OCI-LY7 (cell line): Measurements from ENCODE around the gene LAMA2.

Experiments used
- EZH2phosphoT487 ChIP-seq: fragments of 200-600 bp; sonication (generic); IDR thresholded peaks from 2 replicates; pipeline ENCODE4 v1.6.1; 2018; ENCODE audit warnings: low read depth, borderline replicate concordance, mild to moderate bottlenecking, mixed run types, antibody characterized with exemption, low read length, moderate library complexity, mixed read lengths
- TF ChIP-seq, protein P1 (sequence below): fragments of 200-600 bp; sonication (generic); conservative IDR thresholded peaks from 2 replicates; pipeline ENCODE4 v1.5.1; 2014; ENCODE audit warnings: mild to moderate bottlenecking, antibody characterized with exemption, low read length, moderate library complexity, mixed read lengths

DNA sequence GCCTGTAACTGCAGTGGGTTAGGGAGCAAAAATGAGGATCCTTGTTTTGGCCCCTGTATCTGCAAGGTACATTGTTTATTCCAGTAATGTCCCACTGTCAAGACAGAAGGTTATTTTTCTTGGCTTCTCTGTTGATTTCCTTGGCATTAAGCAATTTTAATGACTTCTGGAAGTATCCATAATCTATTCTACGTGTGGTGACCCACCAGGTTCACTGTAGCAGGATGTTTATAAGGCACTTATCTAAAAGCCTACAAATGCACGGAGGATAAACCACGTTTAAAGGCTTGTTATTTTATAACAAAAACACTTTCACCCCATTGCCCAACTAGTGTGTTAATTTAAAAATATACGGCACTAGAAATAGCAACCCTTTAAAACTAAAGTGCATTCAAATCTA lies 294.9 kb downstream of the LAMA2 start:
- TF ChIP-seq, protein P1, sequence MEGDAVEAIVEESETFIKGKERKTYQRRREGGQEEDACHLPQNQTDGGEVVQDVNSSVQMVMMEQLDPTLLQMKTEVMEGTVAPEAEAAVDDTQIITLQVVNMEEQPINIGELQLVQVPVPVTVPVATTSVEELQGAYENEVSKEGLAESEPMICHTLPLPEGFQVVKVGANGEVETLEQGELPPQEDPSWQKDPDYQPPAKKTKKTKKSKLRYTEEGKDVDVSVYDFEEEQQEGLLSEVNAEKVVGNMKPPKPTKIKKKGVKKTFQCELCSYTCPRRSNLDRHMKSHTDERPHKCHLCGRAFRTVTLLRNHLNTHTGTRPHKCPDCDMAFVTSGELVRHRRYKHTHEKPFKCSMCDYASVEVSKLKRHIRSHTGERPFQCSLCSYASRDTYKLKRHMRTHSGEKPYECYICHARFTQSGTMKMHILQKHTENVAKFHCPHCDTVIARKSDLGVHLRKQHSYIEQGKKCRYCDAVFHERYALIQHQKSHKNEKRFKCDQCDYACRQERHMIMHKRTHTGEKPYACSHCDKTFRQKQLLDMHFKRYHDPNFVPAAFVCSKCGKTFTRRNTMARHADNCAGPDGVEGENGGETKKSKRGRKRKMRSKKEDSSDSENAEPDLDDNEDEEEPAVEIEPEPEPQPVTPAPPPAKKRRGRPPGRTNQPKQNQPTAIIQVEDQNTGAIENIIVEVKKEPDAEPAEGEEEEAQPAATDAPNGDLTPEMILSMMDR = no peak
- no peak for TF ChIP-seq EZH2phosphoT487
